Bone marrow (tissue), 2 donors: ENCODE data around the gene MTHFR.

Source experiments
- DNase-seq, 2 donors: peaks; one replicate each; lab custom pipeline; 2025; lab: John Stamatoyannopoulos, UW

MTHFR gene

DNA sequence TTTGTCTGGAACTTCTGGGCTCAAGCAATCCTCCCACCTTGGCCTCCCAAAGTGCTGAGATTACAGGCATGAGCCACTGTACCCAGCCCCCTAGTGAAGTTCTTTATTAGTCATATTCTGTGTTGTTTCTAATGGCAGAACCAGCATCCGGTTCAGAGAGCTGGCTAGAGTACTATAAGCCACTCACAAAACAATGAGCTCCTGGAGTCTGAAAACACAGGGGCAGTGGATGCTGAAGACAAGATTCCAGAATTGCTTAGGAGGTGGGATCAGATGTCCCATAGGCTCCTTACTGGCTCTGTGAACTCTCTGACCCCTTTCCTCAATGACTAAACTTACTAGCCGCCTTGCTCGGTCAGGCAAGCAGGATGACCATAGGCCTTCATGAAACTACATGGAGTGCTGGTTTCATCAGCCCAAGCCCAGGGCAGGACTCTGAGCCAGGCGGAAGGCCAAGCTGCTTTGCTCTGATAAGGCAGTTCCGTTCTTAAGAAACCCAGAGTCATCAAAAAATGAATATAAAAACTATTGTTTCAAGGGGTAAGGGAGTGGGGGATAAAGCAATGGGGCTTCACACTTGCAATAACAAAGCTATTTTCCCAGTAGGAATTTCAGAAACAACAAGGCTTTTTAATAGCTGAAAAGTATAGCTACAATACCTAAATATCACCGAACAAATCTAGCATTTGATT, 8.1 kb downstream of the MTHFR start:
- DNase-seq: no peak

- DNase-seq: no peak
Observed at GRCh38 chr1:11796036-11796828, 9.5 kb downstream of the MTHFR start.

GRCh38 chr1:11795238-11795890, 10.4 kb downstream of the MTHFR start:
- DNase-seq: no peak

DNA sequence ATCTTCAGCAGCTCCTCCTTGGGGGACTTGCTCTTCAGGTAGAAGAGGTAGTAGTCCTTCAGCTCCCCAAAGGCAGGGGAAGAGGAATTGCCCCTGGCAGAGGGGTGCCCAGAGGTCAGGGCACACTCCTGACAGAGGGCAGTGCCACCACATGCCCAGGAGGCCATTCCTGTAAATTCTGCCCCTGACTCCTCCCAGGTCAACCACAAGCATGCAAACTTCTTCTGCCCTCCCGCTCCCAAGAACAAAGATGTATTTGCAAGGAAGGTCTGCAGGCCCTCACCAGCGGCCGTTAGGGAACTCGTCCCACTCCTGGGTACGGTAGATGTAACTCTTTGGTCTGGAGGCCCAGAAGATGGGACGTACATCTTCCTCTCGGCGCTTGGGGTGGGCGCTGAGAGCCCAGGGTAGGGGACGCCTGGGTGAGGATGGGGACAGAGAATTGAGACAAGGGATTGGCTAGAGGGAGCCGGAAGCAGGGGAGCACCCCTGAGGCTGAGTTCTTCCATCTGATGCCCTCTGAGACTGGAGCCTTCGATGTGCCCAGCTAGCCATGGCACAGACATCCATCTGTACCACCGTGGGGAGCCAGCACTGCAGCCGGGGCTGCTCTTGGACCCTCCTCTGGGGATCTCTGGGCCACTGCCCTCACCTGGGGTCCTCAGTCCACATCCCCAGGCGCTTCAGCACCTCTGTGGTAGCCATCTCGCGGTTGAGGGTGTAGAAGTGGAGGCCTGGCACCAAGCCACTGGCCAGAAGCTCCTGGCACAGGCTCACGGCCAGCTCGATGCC, 11.1 kb downstream of the MTHFR start:
- DNase-seq: no peak

- DNase-seq: no peak
Observed at GRCh38 chr1:11793819-11794218, 11.9 kb downstream of the MTHFR start.

- no peak for DNase-seq
Observed at GRCh38 chr1:11792106-11792505, 13.7 kb downstream of the MTHFR start.

GRCh38 chr1:11790880-11791715, 14.7 kb downstream of the MTHFR start:
- DNase-seq: peak in 1 of 2 donors; percentile 38

DNA sequence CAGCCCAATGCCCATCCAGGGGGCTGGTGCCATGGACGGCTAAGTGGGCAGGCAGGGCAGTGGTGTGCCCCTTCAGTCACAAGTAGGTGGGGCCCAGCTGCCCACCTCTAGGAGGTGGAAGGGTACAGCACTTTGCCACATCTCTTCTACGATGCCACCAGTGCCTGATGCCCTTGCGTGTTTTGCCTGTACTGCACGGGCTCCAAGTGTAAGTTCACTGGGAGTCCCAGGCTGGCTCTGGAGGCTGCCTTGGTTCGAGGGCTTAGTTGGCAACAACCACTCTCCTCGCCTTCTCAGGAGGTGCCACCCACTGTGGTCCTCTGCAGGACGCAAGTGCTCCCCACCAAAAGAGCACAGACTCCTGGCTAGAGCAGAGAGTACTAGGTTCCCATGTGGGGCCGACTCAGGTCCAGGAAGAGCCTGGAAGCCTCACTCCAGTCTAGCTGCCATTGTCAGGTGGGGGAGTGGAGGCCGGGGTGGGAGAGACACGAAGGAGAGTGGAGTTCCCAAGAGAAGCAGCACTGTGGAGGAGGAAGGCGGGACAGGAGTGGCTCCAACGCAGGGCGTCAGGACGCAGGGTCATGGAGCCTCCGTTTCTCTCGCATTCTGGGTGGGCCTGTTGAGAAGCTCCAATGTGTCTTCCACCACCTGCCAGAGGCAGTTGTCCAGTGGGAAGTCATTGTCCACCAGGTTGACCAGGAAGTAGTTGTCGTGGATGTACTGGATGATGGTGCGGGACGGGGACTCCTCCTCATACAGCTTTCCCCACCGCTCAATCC, 15.5 kb downstream of the MTHFR start:
- no peak for DNase-seq

- no peak for DNase-seq
Observed at GRCh38 chr1:11789126-11790067, 16.4 kb downstream of the MTHFR start.

GRCh38 chr1:11788549-11789053, 17.2 kb downstream of the MTHFR start:
- DNase-seq: no peak

GRCh38 chr1:11787804-11788436, 17.8 kb downstream of the MTHFR start:
- no peak for DNase-seq

- DNase-seq: no peak
Observed at GRCh38 chr1:11787251-11787803, 18.4 kb downstream of the MTHFR start.

GRCh38 chr1:11786168-11786567, 19.6 kb downstream of the MTHFR start:
- no peak for DNase-seq

DNA sequence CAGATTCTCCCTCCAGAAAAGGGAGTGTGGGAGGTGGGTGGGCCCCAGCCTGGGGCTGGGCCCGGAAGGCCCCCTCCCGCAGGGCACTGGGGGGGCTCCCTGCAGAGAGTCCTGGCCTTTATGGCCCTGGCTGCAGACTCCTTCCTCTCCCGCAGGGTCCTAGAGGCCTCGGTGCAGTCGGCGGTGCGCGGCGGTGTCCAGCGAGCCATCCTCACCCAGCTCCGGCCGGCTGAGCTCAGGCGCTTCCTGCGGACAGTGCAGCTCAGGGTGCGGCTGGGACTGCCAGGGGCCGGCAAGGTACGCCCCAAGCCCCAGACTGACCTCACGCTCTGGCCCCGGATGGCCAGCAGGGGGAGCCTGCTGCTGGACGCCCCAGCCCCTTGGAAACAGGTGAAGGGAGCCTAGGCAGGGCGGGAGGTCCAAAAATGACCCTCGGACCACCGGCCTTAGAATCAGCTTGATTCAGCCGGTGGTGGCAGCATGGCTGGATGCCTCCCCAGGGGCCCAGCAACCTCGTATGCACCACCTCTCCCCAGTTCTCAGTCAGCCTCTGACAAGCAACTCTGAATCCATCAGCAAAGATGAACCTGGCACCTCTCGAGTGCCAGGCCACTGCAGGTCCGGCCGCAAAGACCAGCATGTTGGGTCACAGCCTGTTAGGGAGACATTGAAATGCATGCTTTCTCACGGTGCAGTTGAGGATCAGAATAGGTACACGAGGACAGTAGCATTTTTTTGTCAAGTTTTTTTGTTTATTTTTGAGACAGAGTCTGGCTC, 20.6 kb downstream of the MTHFR start:
- peak in 1 of 2 donors; percentile 17 for DNase-seq

DNA sequence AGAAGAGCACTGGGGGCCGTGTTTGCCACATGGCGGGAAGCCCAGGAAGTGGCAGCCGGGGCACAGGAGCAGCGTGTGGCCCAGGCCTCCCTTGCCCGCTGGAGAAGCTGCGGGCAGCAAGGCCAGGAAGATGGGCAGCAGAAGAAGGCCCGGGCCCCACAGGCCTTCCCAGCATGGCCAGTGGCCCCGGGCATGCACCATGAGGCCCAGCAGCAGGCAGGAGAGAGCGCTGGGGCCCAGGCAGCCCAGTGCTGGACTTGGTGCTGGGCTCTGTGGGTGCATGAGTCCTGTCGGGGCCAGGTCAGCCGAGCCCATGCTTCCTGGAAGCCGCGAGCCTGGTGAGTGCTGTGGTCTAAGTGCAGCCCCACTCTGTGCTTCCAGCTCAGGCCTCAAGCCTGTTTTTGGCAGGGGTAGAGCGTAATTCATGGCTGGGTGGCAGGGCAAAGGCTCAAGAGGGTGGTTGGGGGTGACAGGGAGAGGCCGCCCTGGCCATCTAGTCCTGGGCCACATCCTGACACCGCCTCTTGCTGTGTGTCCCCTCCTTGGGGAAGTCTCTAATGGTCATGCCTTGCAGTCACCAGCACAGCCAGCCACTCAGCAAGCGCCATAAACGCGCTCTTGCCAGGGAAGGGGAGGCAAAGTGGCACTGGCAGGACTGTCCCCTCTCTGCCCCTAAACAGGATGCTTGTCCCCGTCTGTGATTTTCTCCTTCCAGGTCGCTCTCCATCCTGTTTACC, 21.3 kb downstream of the MTHFR start:
- no peak for DNase-seq

- no peak for DNase-seq
Observed at GRCh38 chr1:11783556-11783955, 22.2 kb downstream of the MTHFR start.
